OCI-LY1 (cell line): ENCODE measurements around the gene PRRX1.

Source experiments
- H2AFZ ChIP-seq: fragments of 200-600 bp; sonication (generic), shearing (Covaris generic); 2 replicates; pipeline ENCODE4 v1.6.0; 2014; ENCODE audit warnings: antibody characterized with exemption, mild to moderate bottlenecking, low read length
- H3F3A ChIP-seq: fragments of 200-600 bp; sonication (generic), shearing (Covaris generic); 2 replicates; pipeline ENCODE4 v1.6.0; 2014; ENCODE audit warnings: mild to moderate bottlenecking, antibody characterized with exemption, low read length, moderate library complexity; ENCODE audit not compliant: insufficient read depth
- H3K27ac ChIP-seq: fragments of 200-600 bp; sonication (generic); 2 replicates; pipeline ENCODE4 v1.5.1; 2014; ENCODE audit warnings: low read length, mixed run types, mild to moderate bottlenecking, low read depth; ENCODE audit not compliant: poor library complexity, severe bottlenecking
- H3K27me3 ChIP-seq: fragments of 200-600 bp; sonication (generic); 2 replicates; pipeline ENCODE4 v1.6.0; 2014; ENCODE audit warnings: antibody characterized with exemption, mild to moderate bottlenecking, low read length, moderate library complexity; ENCODE audit not compliant: insufficient read depth
- H3K36me3 ChIP-seq: fragments of 200-600 bp; sonication (generic); 2 replicates; pipeline ENCODE4 v1.6.1; 2014; ENCODE audit warnings: mild to moderate bottlenecking, antibody characterized with exemption, low read length, moderate library complexity, mixed read lengths; ENCODE audit not compliant: insufficient read depth
- H3K4me1 ChIP-seq: fragments of 200-600 bp; sonication (generic); 2 replicates; pipeline ENCODE4 v1.5.1; 2014; ENCODE audit warnings: mild to moderate bottlenecking, low read length, moderate library complexity; ENCODE audit not compliant: insufficient read depth, severe bottlenecking
- H3K4me2 ChIP-seq: fragments of 200-600 bp; sonication (generic), shearing (Covaris generic); 2 replicates; pipeline ENCODE4 v1.6.1; 2014; ENCODE audit warnings: low read length
- H3K4me3 ChIP-seq: fragments of 200-600 bp; sonication (generic); 2 replicates; pipeline ENCODE4 v1.5.1; 2014; ENCODE audit warnings: low read length, low read depth, mild to moderate bottlenecking, mixed read lengths; ENCODE audit not compliant: poor library complexity, severe bottlenecking
- H3K79me2 ChIP-seq: fragments of 200-600 bp; shearing (Covaris generic); 2 replicates; pipeline ENCODE4 v1.6.1; 2016; ENCODE audit warnings: mixed run types, low read length, mixed read lengths; ENCODE audit not compliant: insufficient read depth
- H3K9ac ChIP-seq: fragments of 200-600 bp; sonication (generic), shearing (Covaris generic); 2 replicates; pipeline ENCODE4 v1.6.1; 2014; ENCODE audit warnings: mild to moderate bottlenecking, low read length, mixed read lengths
- H3K9me2 ChIP-seq: fragments of 200-600 bp; sonication (generic), shearing (Covaris generic); 2 replicates; pipeline ENCODE4 v1.6.1; 2014; ENCODE audit warnings: low read depth, mild to moderate bottlenecking, low read length, mixed read lengths
- H3K9me3 ChIP-seq: fragments of 200-600 bp; shearing (Covaris generic); 2 replicates; pipeline ENCODE4 v1.6.1; 2014; ENCODE audit warnings: low read length, mixed read lengths
- H4K20me1 ChIP-seq: fragments of 200-600 bp; sonication (generic), shearing (Covaris generic); 2 replicates; pipeline ENCODE4 v1.6.0; 2016; ENCODE audit warnings: mild to moderate bottlenecking, low read length; ENCODE audit not compliant: insufficient read depth
- EZH2 ChIP-seq: fragments of 200-600 bp; sonication (generic), shearing (Covaris generic); IDR thresholded peaks from 2 replicates; pipeline ENCODE4 v1.8.0; 2017; ENCODE audit warnings: borderline replicate concordance, mixed run types, mild to moderate bottlenecking, antibody characterized with exemption, low read length, moderate library complexity, mixed read lengths
- TF ChIP-seq, protein P1 (sequence below): fragments of 200-600 bp; sonication (generic), shearing (Covaris generic); IDR thresholded peaks from 2 replicates; pipeline ENCODE4 v1.5.1; 2017; ENCODE audit warnings: mild to moderate bottlenecking, antibody characterized with exemption, low read length, moderate library complexity, mixed read lengths

Gene PRRX1

DNA sequence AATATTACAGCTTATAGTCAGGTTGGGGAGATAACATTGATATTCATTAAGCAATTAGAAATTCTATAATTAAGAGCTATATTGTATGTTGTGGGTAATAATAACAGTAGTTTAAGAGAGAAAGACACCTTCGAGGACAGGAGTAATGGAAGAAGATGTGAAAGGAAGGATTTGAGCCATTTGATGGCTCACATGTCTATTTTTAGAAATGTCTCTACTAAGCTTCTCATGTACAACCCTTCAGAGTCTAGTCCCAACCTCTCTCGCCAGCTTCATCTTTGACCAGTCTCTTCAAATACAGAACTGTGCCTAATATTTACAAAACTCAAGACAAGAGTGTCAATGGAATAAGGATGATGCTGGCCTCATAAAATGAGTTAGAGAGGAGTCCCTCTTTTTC is 95.1 kb downstream of the PRRX1 start:
- Histone ChIP-seq H3K4me1 (no peaks in the 10 kb centered on the region), H2AFZ (no peak overlapping the region), H3K36me3 (no peaks in the 10 kb centered on the region), H3K9ac (no peak overlapping the region), H3K27me3 (no peaks in the 10 kb centered on the region), H3F3A (no peaks in the 10 kb centered on the region), H3K9me3 (no peaks in the 10 kb centered on the region), H3K4me2 (no peak overlapping the region), H3K79me2 (no peaks in the 10 kb centered on the region), H4K20me1 (no peaks in the 10 kb centered on the region), H3K9me2 (no peaks in the 10 kb centered on the region), H3K4me3 (no peak overlapping the region), H3K27ac (no peak overlapping the region)
- TF ChIP-seq, protein P1, sequence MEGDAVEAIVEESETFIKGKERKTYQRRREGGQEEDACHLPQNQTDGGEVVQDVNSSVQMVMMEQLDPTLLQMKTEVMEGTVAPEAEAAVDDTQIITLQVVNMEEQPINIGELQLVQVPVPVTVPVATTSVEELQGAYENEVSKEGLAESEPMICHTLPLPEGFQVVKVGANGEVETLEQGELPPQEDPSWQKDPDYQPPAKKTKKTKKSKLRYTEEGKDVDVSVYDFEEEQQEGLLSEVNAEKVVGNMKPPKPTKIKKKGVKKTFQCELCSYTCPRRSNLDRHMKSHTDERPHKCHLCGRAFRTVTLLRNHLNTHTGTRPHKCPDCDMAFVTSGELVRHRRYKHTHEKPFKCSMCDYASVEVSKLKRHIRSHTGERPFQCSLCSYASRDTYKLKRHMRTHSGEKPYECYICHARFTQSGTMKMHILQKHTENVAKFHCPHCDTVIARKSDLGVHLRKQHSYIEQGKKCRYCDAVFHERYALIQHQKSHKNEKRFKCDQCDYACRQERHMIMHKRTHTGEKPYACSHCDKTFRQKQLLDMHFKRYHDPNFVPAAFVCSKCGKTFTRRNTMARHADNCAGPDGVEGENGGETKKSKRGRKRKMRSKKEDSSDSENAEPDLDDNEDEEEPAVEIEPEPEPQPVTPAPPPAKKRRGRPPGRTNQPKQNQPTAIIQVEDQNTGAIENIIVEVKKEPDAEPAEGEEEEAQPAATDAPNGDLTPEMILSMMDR, result no peak
- no peak for TF ChIP-seq EZH2

DNA sequence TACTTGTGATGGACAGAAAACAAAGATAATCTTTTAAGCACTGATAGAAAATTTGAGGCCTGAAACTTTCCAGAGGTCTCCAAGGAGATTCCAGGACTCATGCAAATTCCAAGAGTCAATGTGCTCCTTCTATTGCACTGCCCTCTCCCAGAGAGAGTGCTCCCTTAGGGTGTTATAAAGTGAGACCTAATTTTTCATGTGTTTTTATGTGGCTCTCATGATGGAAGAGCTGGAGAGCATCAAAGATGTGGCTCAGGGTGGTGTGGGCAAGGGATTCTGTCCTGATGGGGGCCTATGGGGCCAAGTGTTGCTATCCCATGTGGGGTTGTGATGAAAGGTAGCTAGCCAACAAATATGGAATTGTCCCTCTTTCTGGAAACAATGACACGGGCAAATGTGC is 101.3 kb downstream of the PRRX1 start:
- Histone ChIP-seq H3K9me3 (no peaks in the 10 kb centered on the region), H3K4me3 (no peak overlapping the region), H3K36me3 (no peaks in the 10 kb centered on the region), H3K79me2 (no peaks in the 10 kb centered on the region), H4K20me1 (no peaks in the 10 kb centered on the region), H3K9me2 (no peaks in the 10 kb centered on the region), H3K27me3 (no peaks in the 10 kb centered on the region), H3K9ac (no peak overlapping the region), H3K27ac (no peak overlapping the region), H3K4me2 (no peak overlapping the region), H2AFZ (no peak overlapping the region), H3K4me1 (no peaks in the 10 kb centered on the region), H3F3A (no peaks in the 10 kb centered on the region)
- TF ChIP-seq EZH2, result no peak
- TF ChIP-seq, protein P1, result no peak

DNA sequence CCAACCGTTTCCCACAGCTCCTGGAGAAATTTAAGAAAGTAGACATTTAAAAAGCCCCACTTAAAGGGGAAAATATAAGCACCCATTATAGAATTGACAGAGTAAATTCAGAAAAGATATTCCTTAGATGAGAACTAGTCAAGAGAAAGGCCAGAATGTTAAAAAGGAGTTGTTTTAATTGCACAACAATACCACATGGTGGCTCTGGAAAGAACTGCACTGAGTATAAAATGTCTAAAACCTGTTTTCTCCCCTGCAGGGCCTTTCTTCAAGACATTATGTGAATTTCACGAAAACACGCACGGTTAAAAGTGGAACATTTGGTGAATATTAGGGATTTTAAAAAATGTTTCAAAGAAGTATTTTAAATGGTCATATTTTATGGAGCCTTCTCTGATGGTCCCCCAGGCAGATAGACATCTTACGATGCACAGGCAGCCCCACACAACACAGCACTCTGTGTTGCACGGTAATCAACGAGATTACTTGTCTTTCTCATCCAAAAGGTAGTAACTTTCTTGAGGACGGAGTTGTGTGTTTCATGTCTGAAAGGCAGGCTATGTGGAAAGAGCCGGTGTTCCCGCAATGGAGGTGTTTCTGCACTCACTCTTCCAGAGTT is 101.9 kb downstream of the PRRX1 start:
- H3K79me2 ChIP-seq, result no peaks in the 10 kb centered on the region
- no peak overlapping the region for H2AFZ ChIP-seq
- no peaks in the 10 kb centered on the region for H3K36me3 ChIP-seq
- H4K20me1 ChIP-seq, result no peaks in the 10 kb centered on the region
- no peak overlapping the region for H3K27ac ChIP-seq
- no peak overlapping the region for H3K9ac ChIP-seq
- H3F3A ChIP-seq, result no peaks in the 10 kb centered on the region
- TF ChIP-seq, protein P1, result peak; percentile 46
- no peak for TF ChIP-seq EZH2
- no peaks in the 10 kb centered on the region for H3K4me1 ChIP-seq
- no peak overlapping the region for H3K4me3 ChIP-seq
- H3K9me2 ChIP-seq, result no peaks in the 10 kb centered on the region
- no peaks in the 10 kb centered on the region for H3K27me3 ChIP-seq
- no peak overlapping the region for H3K4me2 ChIP-seq
- no peaks in the 10 kb centered on the region for H3K9me3 ChIP-seq
